ENCODE measurements around the gene POC1A. TPM values are rescaled to one million over a fixed set of nuclear protein-coding genes. Genes with fewer than 3 reads are reported as not detected.
A peak's percentile ranks its signal among the peaks of the same experiment; 100 is the strongest.

POC1A gene
- polyA plus RNA-seq, 2 donors = 1.7 to 5.2 TPM

- no peak overlapping the region for H3K27ac ChIP-seq (ENCODE audit: low read depth in 2 of 2, low read length in 1 of 2)
- peaks cover 7% of the 10 kb centered on the region in 2 donors for H3K4me1 ChIP-seq (ENCODE audit: control insufficient read depth in 2 of 2, insufficient read depth in 2 of 2, low read length in 1 of 2)
- no peak overlapping the region for H3K4me3 ChIP-seq (ENCODE audit: low read depth in 1 of 2, low read length in 2 of 2)
- WGBS, 2 donors = 82 to 90% methylated on average over 5 of the region's 5 CpGs
- no peaks in the 10 kb centered on the region for H3K27me3 ChIP-seq (ENCODE audit: control insufficient read depth in 1 of 2, insufficient read depth in 2 of 2, low read length in 2 of 2)
- H3K36me3 ChIP-seq (ENCODE audit: control insufficient read depth in 2 of 2, insufficient read depth in 2 of 2, low read length in 1 of 2) = no peaks in the 10 kb centered on the region
- H3K9me3 ChIP-seq (ENCODE audit: control insufficient read depth in 2 of 2, insufficient read depth in 1 of 2, low read depth in 1 of 2, low read length in 1 of 2) = no peaks in the 10 kb centered on the region
These were observed 62.5 kb downstream of the POC1A start for GRCh38 chr3:52091586-52092270.

- Histone ChIP-seq H3K4me3 (ENCODE audit: low read depth in 1 of 2, low read length in 2 of 2) (no peak overlapping the region), H3K9me3 (ENCODE audit: control insufficient read depth in 2 of 2, insufficient read depth in 1 of 2, low read depth in 1 of 2, low read length in 1 of 2) (no peaks in the 10 kb centered on the region), H3K36me3 (ENCODE audit: control insufficient read depth in 2 of 2, insufficient read depth in 2 of 2, low read length in 1 of 2) (no peaks in the 10 kb centered on the region), H3K27ac (ENCODE audit: low read depth in 2 of 2, low read length in 1 of 2) (no peak overlapping the region), H3K4me1 (ENCODE audit: control insufficient read depth in 2 of 2, insufficient read depth in 2 of 2, low read length in 1 of 2) (peaks cover 7% of the 10 kb centered on the region in 2 donors), H3K27me3 (ENCODE audit: control insufficient read depth in 1 of 2, insufficient read depth in 2 of 2, low read length in 2 of 2) (no peaks in the 10 kb centered on the region)
- WGBS, 2 donors = 84 to 90% methylated on average over 8 of the region's 8 CpGs
These were observed 63.2 kb downstream of the POC1A start for GRCh38 chr3:52090933-52091468.

- WGBS, 2 donors = 75 to 84% methylated on average over 12 of the region's 12 CpGs
- Histone ChIP-seq H3K4me1 (ENCODE audit: control insufficient read depth in 2 of 2, insufficient read depth in 2 of 2, low read length in 1 of 2) (peaks cover 7% of the 10 kb centered on the region in 2 donors), H3K4me3 (ENCODE audit: low read depth in 1 of 2, low read length in 2 of 2) (no peak overlapping the region), H3K27me3 (ENCODE audit: control insufficient read depth in 1 of 2, insufficient read depth in 2 of 2, low read length in 2 of 2) (no peaks in the 10 kb centered on the region), H3K27ac (ENCODE audit: low read depth in 2 of 2, low read length in 1 of 2) (no peak overlapping the region), H3K9me3 (ENCODE audit: control insufficient read depth in 2 of 2, insufficient read depth in 1 of 2, low read depth in 1 of 2, low read length in 1 of 2) (no peaks in the 10 kb centered on the region), H3K36me3 (ENCODE audit: control insufficient read depth in 2 of 2, insufficient read depth in 2 of 2, low read length in 1 of 2) (no peaks in the 10 kb centered on the region)
These were observed 63.9 kb downstream of the POC1A start for GRCh38 chr3:52090131-52090932.

GRCh38 chr3:52089691-52090090 is 64.5 kb downstream of the POC1A start:
- H3K4me1 ChIP-seq (ENCODE audit: control insufficient read depth in 2 of 2, insufficient read depth in 2 of 2, low read length in 1 of 2) = peaks cover 7% of the 10 kb centered on the region in 2 donors
- H3K27ac ChIP-seq (ENCODE audit: low read depth in 2 of 2, low read length in 1 of 2) = peak overlapping the region in 1 of 2 donors; percentile 10
- 91 to 93% methylated on average over 4 of the region's 4 CpGs for WGBS, 2 donors
- H3K27me3 ChIP-seq (ENCODE audit: control insufficient read depth in 1 of 2, insufficient read depth in 2 of 2, low read length in 2 of 2) = no peaks in the 10 kb centered on the region
- no peaks in the 10 kb centered on the region for H3K36me3 ChIP-seq (ENCODE audit: control insufficient read depth in 2 of 2, insufficient read depth in 2 of 2, low read length in 1 of 2)
- no peak overlapping the region for H3K4me3 ChIP-seq (ENCODE audit: low read depth in 1 of 2, low read length in 2 of 2)
- H3K9me3 ChIP-seq (ENCODE audit: control insufficient read depth in 2 of 2, insufficient read depth in 1 of 2, low read depth in 1 of 2, low read length in 1 of 2) = no peaks in the 10 kb centered on the region

DNA sequence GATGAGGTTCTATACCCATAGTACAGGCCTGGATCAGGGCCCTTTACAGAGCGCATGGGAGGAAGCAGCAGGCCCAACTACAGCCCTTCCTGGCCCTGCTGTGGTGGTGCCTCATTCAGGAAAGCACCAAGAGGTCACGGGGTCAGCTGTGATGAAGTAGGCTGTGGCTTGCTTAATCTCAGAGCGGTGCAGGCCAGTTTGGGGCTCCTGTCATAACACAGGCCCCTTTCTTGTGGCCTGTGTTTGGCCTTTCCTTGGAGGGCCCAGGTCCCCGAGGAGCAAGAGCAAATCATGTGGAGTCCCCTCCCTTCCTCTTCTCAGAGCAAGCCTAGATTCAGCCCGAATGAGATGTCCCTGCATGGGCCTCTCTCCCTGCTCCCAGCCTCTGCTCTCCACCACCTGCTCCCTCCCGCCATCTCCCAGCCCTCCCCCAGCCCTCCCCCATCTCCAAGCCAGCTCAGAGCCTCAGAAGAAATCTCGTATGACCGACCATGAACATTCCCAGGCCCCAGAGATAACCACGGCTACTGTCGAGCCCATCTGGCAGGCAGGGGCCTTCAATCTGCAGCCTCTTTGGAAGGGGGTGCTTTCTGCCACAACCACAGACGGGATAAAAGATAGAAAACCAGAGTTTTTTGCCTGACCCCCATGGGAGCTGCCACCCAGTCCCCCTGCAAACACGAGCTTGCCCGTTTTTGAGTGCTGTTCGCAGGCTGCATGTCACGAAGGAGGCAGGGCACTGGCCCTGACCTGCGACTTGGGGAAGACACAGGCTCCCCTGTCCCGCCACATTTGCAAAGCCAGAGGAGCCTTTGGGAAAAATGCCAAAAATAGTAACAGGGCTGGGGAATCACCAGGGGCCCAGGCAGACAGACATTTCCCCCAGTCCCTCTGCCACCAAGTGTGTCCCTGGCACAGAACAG is 65.5 kb downstream of the POC1A start:
- H3K9me3 ChIP-seq (ENCODE audit: control insufficient read depth in 2 of 2, insufficient read depth in 1 of 2, low read depth in 1 of 2, low read length in 1 of 2) = no peaks in the 10 kb centered on the region
- peaks cover 7% of the 10 kb centered on the region in 2 donors for H3K4me1 ChIP-seq (ENCODE audit: control insufficient read depth in 2 of 2, insufficient read depth in 2 of 2, low read length in 1 of 2)
- no peak overlapping the region for H3K4me3 ChIP-seq (ENCODE audit: low read depth in 1 of 2, low read length in 2 of 2)
- WGBS, 2 donors = 83 to 87% methylated on average over 17 of the region's 17 CpGs
- no peaks in the 10 kb centered on the region for H3K36me3 ChIP-seq (ENCODE audit: control insufficient read depth in 2 of 2, insufficient read depth in 2 of 2, low read length in 1 of 2)
- no peak overlapping the region for H3K27ac ChIP-seq (ENCODE audit: low read depth in 2 of 2, low read length in 1 of 2)
- no peaks in the 10 kb centered on the region for H3K27me3 ChIP-seq (ENCODE audit: control insufficient read depth in 1 of 2, insufficient read depth in 2 of 2, low read length in 2 of 2)

DNA sequence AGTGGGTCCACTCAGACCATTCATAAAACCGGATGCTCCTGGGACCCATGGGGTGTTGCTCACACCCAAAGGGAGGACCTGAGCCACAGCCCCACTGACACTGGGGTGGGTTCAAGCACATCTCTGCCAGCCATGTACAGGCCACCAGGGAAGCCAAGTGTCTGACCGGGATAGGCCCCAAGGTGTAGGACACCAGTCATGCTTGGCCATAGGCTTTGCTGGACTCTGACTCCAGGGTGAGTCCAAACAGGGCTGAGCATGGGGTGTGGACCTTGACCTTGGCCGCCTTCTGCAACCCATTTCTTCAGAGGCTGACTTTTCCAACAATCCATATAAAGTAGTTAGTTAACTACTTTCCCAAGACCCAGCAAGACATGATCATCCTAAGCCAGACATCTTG is 66.5 kb downstream of the POC1A start:
- 92 to 97% methylated on average over 3 of the region's 3 CpGs for WGBS, 2 donors
- Histone ChIP-seq H3K27me3 (ENCODE audit: control insufficient read depth in 1 of 2, insufficient read depth in 2 of 2, low read length in 2 of 2) (no peaks in the 10 kb centered on the region), H3K27ac (ENCODE audit: low read depth in 2 of 2, low read length in 1 of 2) (no peak overlapping the region), H3K4me3 (ENCODE audit: low read depth in 1 of 2, low read length in 2 of 2) (no peak overlapping the region), H3K4me1 (ENCODE audit: control insufficient read depth in 2 of 2, insufficient read depth in 2 of 2, low read length in 1 of 2) (peaks cover 5 to 7% of the 10 kb centered on the region in 2 donors), H3K36me3 (ENCODE audit: control insufficient read depth in 2 of 2, insufficient read depth in 2 of 2, low read length in 1 of 2) (no peaks in the 10 kb centered on the region), H3K9me3 (ENCODE audit: control insufficient read depth in 2 of 2, insufficient read depth in 1 of 2, low read depth in 1 of 2, low read length in 1 of 2) (no peaks in the 10 kb centered on the region)

DNA sequence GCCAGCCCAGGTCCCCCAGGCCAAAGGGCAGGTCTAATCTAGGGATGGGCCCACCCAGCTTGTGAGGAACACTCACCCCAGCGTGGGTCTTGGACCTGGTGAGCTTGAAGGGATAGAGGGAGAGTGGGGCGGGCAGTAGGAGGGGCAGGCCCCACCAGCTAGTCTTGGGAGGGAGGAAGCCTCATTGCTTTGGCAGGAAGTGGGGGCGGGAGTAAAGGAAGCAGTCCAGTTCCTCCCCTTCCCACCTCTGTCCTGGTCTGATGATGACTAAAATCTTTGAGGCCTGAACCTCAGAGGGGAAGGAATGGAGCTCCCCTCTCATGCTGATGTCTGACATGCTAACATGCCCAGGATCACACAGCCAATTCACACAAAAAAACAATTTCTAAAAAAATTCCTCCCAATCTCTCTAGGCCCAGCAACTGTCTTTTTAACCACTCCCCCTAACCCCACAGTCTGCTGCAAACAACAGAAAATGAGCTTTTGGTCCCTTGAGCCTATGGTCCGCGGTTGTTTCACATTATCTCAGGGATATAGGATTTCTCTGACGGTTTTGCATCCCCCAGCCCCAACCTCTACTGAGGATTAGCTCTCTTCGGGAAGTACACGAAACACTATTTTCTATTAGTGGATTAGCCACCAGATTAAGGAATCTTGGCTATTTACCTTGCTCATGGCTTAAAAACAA is 67.1 kb downstream of the POC1A start:
- no peaks in the 10 kb centered on the region for H3K27me3 ChIP-seq (ENCODE audit: control insufficient read depth in 1 of 2, insufficient read depth in 2 of 2, low read length in 2 of 2)
- WGBS, 2 donors = 82% methylated on average over 8 of the region's 8 CpGs
- H3K9me3 ChIP-seq (ENCODE audit: control insufficient read depth in 2 of 2, insufficient read depth in 1 of 2, low read depth in 1 of 2, low read length in 1 of 2) = no peaks in the 10 kb centered on the region
- peaks cover 5 to 7% of the 10 kb centered on the region in 2 donors for H3K4me1 ChIP-seq (ENCODE audit: control insufficient read depth in 2 of 2, insufficient read depth in 2 of 2, low read length in 1 of 2)
- no peak overlapping the region for H3K4me3 ChIP-seq (ENCODE audit: low read depth in 1 of 2, low read length in 2 of 2)
- no peaks in the 10 kb centered on the region for H3K36me3 ChIP-seq (ENCODE audit: control insufficient read depth in 2 of 2, insufficient read depth in 2 of 2, low read length in 1 of 2)
- no peak overlapping the region for H3K27ac ChIP-seq (ENCODE audit: low read depth in 2 of 2, low read length in 1 of 2)

DNA sequence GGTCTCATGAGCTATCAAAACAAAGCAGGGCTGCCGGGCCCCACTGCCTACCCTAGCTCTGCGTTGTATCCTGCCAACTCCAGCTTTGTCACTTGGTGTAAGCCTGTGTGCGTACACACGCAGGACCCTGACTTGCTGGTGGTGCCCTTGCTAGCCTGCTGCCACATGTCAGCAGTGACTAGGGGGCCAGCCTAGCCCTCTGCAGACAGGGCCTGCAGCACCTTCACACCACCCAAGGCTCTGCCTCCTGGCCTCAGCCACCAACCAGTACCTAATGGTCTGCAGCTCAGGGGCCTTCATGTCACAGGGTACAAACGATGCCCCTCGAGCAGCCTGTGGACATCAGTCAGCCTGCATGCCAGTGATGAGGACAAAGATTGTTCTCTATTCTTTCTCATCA is 67.8 kb downstream of the POC1A start:
- no peaks in the 10 kb centered on the region for H3K9me3 ChIP-seq (ENCODE audit: control insufficient read depth in 2 of 2, insufficient read depth in 1 of 2, low read depth in 1 of 2, low read length in 1 of 2)
- peaks cover 5 to 7% of the 10 kb centered on the region in 2 donors for H3K4me1 ChIP-seq (ENCODE audit: control insufficient read depth in 2 of 2, insufficient read depth in 2 of 2, low read length in 1 of 2)
- H3K27me3 ChIP-seq (ENCODE audit: control insufficient read depth in 1 of 2, insufficient read depth in 2 of 2, low read length in 2 of 2) = no peaks in the 10 kb centered on the region
- 93 to 94% methylated on average over 6 of the region's 6 CpGs for WGBS, 2 donors
- no peak overlapping the region for H3K27ac ChIP-seq (ENCODE audit: low read depth in 2 of 2, low read length in 1 of 2)
- no peak overlapping the region for H3K4me3 ChIP-seq (ENCODE audit: low read depth in 1 of 2, low read length in 2 of 2)
- H3K36me3 ChIP-seq (ENCODE audit: control insufficient read depth in 2 of 2, insufficient read depth in 2 of 2, low read length in 1 of 2) = no peaks in the 10 kb centered on the region
